H9 (cell line): ENCODE results near the gene EDARADD. TPM values are rescaled to one million over a fixed set of nuclear protein-coding genes. Genes with fewer than 3 reads are reported as not detected.

Experiments used
- DNase-seq: peaks from one replicate; pipeline ENCODE4 v3.0.0-alpha.2; 2017
- H2AFZ ChIP-seq: one replicate; pipeline ENCODE4 v1.6.1; 2013; ENCODE audit warnings: mild to moderate bottlenecking, low read length, control low read depth, moderate library complexity
- H2AK5ac ChIP-seq: 2 replicates; pipeline ENCODE4 v1.6.1; 2013; ENCODE audit warnings: low read length, control low read depth, mixed read lengths; ENCODE audit not compliant: insufficient read length
- H2BK120ac ChIP-seq: one replicate; pipeline ENCODE4 v1.6.1; 2013; ENCODE audit warnings: low read depth, mild to moderate bottlenecking, low read length, control low read depth, inconsistent platforms; ENCODE audit not compliant: poor library complexity, severe bottlenecking
- H2BK12ac ChIP-seq: 2 replicates; pipeline ENCODE4 v1.6.1; 2013; ENCODE audit warnings: low read length, control low read depth, mixed read lengths, low read depth; ENCODE audit not compliant: insufficient read length
- H2BK15ac ChIP-seq: 2 replicates; pipeline ENCODE4 v1.6.1; 2013; ENCODE audit warnings: low read depth, low read length, control low read depth
- H2BK20ac ChIP-seq: one replicate; pipeline ENCODE4 v1.6.1; 2013; ENCODE audit warnings: low read depth, mild to moderate bottlenecking, low read length, control low read depth, inconsistent platforms; ENCODE audit not compliant: poor library complexity, severe bottlenecking
- H2BK5ac ChIP-seq: 2 replicates; pipeline ENCODE4 v1.6.1; 2013; ENCODE audit warnings: low read length, control low read depth, mixed read lengths; ENCODE audit not compliant: insufficient read length
- H3K14ac ChIP-seq: 2 replicates; pipeline ENCODE4 v1.6.1; 2013; ENCODE audit warnings: low read length, control low read depth; ENCODE audit not compliant: insufficient read depth
- H3K18ac ChIP-seq: 2 replicates; pipeline ENCODE4 v1.6.1; 2013; ENCODE audit warnings: low read depth, mild to moderate bottlenecking, mixed read lengths, low read length, control low read depth; ENCODE audit not compliant: insufficient read length
- H3K23ac ChIP-seq: 2 replicates; pipeline ENCODE4 v1.6.1; 2013; ENCODE audit warnings: low read length, control low read depth, mixed read lengths, low read depth; ENCODE audit not compliant: insufficient read length
- H3K23me2 ChIP-seq: 2 replicates; pipeline ENCODE4 v1.6.1; 2013; ENCODE audit warnings: low read depth, mild to moderate bottlenecking, mixed read lengths, low read length, control low read depth; ENCODE audit not compliant: insufficient read length, poor library complexity, severe bottlenecking
- H3K27ac ChIP-seq: 2 replicates; pipeline ENCODE4 v1.5.1; 2013; ENCODE audit warnings: low read length, control low read depth, mixed read lengths, low read depth; ENCODE audit not compliant: insufficient read length
- H3K27me3 ChIP-seq: 2 replicates; pipeline ENCODE4 v1.6.1; 2013; ENCODE audit warnings: low read length, control low read depth, inconsistent platforms; ENCODE audit not compliant: insufficient read depth
- H3K4ac ChIP-seq: 2 replicates; pipeline ENCODE4 v1.6.1; 2013; ENCODE audit warnings: low read depth, mild to moderate bottlenecking, control low read depth, inconsistent platforms, low read length, moderate library complexity
- H3K4me1 ChIP-seq: 2 replicates; pipeline ENCODE4 v1.6.1; 2013; ENCODE audit warnings: low read length, control low read depth, inconsistent platforms; ENCODE audit not compliant: insufficient read depth
- H3K4me2 ChIP-seq: 2 replicates; pipeline ENCODE4 v1.6.1; 2013; ENCODE audit warnings: low read length, control low read depth, mixed read lengths; ENCODE audit not compliant: insufficient read length, insufficient read depth
- H3K56ac ChIP-seq: 2 replicates; pipeline ENCODE4 v1.6.1; 2013; ENCODE audit warnings: low read depth, mild to moderate bottlenecking, mixed read lengths, low read length, control low read depth; ENCODE audit not compliant: insufficient read length
- H3K79me1 ChIP-seq: 2 replicates; pipeline ENCODE4 v1.6.1; 2013; ENCODE audit warnings: low read depth, mild to moderate bottlenecking, moderate library complexity, low read length, control low read depth, inconsistent platforms; ENCODE audit not compliant: insufficient read depth, poor library complexity, severe bottlenecking
- H3K79me2 ChIP-seq: 2 replicates; pipeline ENCODE4 v1.6.1; 2013; ENCODE audit warnings: low read length, control low read depth, inconsistent platforms; ENCODE audit not compliant: insufficient read depth
- H3K9ac ChIP-seq: 2 replicates; pipeline ENCODE4 v1.6.1; 2013; ENCODE audit warnings: low read length, control low read depth, mixed read lengths; ENCODE audit not compliant: insufficient read length; ENCODE audit errors: extremely low read depth
- H3K9me3 ChIP-seq: one replicate; pipeline ENCODE4 v1.6.1; 2013; ENCODE audit warnings: low read depth, low read length, inconsistent platforms; ENCODE audit not compliant: control insufficient read depth
- H3T11ph ChIP-seq: one replicate; pipeline ENCODE4 v1.6.1; 2013; ENCODE audit warnings: mild to moderate bottlenecking, low read length, control low read depth, inconsistent platforms
- H4K20me1 ChIP-seq: one replicate; pipeline ENCODE4 v1.6.1; 2013; ENCODE audit not compliant: control insufficient read depth, insufficient read length, insufficient read depth
- H4K5ac ChIP-seq: 2 replicates; pipeline ENCODE4 v1.6.1; 2013; ENCODE audit warnings: low read depth, mild to moderate bottlenecking, mixed read lengths, low read length, control low read depth; ENCODE audit not compliant: insufficient read length
- H4K8ac ChIP-seq: replicated peaks from 2 replicates; pipeline ENCODE4 v1.6.1; 2013; ENCODE audit warnings: low read length, control low read depth, mixed read lengths, low read depth; ENCODE audit not compliant: insufficient read length
- H4K91ac ChIP-seq: 2 replicates; pipeline ENCODE4 v1.6.1; 2013; ENCODE audit warnings: low read depth, mild to moderate bottlenecking, moderate library complexity, mixed read lengths, low read length, control low read depth; ENCODE audit not compliant: insufficient read length
- H3K27ac Mint-ChIP-seq, 3 experiments: 2 replicates in 2 of 3; 3 replicates in 1 of 3; pipeline ENCODE4 v1.8.0; 2020 to 2021; ENCODE audit warnings: mixed read lengths in 3 of 3, mild to moderate bottlenecking in 1 of 3, moderate library complexity in 1 of 3
- H3K27me3 Mint-ChIP-seq: 2 replicates; pipeline ENCODE4 v1.8.0; 2021; ENCODE audit warnings: low read depth, mild to moderate bottlenecking, moderate library complexity, mixed read lengths
- H3K36me3 Mint-ChIP-seq, 3 experiments: 2 replicates in 2 of 3; 3 replicates in 1 of 3; pipeline ENCODE4 v1.8.0; 2020 to 2021; ENCODE audit warnings: low read depth in 3 of 3, mixed read lengths in 3 of 3; ENCODE audit not compliant: insufficient read depth in 1 of 3
- H3K4me1 Mint-ChIP-seq, 2 experiments: 2 replicates each; pipeline ENCODE4 v1.8.0; 2020; ENCODE audit warnings: mixed read lengths in 2 of 2
- H3K4me3 Mint-ChIP-seq, 2 experiments: 2 replicates in 1 of 2; 3 replicates in 1 of 2; pipeline ENCODE4 v1.8.0; 2020 to 2021; ENCODE audit warnings: mild to moderate bottlenecking in 2 of 2, mixed read lengths in 2 of 2, moderate library complexity in 1 of 2
- H3K9me3 Mint-ChIP-seq, 2 experiments: 2 replicates in 1 of 2; 3 replicates in 1 of 2; pipeline ENCODE4 v1.8.0; 2020; ENCODE audit warnings: mild to moderate bottlenecking in 2 of 2, mixed read lengths in 2 of 2, moderate library complexity in 1 of 2
- CTCF ChIP-seq: fragments of 200-600 bp; sonication (generic); conservative IDR thresholded peaks from 3 replicates; pipeline ENCODE4 v1.8.0; 2021; ENCODE audit warnings: antibody characterized with exemption, mild to moderate bottlenecking
- WGBS: extraction: QIAGEN DNeasy Blood & Tissue Kit; methylation state at CpG from one replicate; pipeline ENCODE4 v1.1.7; 2013; ENCODE audit warnings: missing lambda C conversion rate, low lambda C conversion rate, mixed read lengths; ENCODE audit not compliant: insufficient read length; ENCODE audit errors: extremely low coverage; 5-methylcytosine and 5-hydroxymethylcytosine counted together
- total RNA-seq: library from RNA; stranded (reverse); gene quantifications from 2 replicates; pipeline ENCODE4 v1.2.1, GENCODE V29; 2021

Gene EDARADD
- total RNA-seq, 1 experiment from 2014 or later, result 3.8 TPM

GRCh38 chr1:236433819-236434315, 39.8 kb downstream of the EDARADD start:
- H3K4me2 ChIP-seq, result no peak overlapping the region
- H2BK5ac ChIP-seq, result no peak overlapping the region
- H3K9me3 ChIP-seq, result no peaks in the 10 kb centered on the region
- no peak overlapping the region for H3K4me3 Mint-ChIP-seq
- H4K91ac ChIP-seq, result no peak overlapping the region
- H4K5ac ChIP-seq, result no peak overlapping the region
- no peaks in the 10 kb centered on the region for H3K27me3 ChIP-seq
- no peaks in the 10 kb centered on the region for H3K79me2 ChIP-seq
- H4K8ac ChIP-seq, result no peak overlapping the region
- no peak overlapping the region for H2AFZ ChIP-seq
- H3K9me3 Mint-ChIP-seq, result peaks cover 7 to 8% of the 10 kb centered on the region in 2 experiments
- no peak overlapping the region for H3T11ph ChIP-seq
- no peak overlapping the region for H2AK5ac ChIP-seq
- no peak overlapping the region for H3K14ac ChIP-seq
- H3K4me1 Mint-ChIP-seq, result no peaks in the 10 kb centered on the region
- H3K23ac ChIP-seq, result no peak overlapping the region
- H3K56ac ChIP-seq, result no peak overlapping the region
- H3K23me2 ChIP-seq, result no peaks in the 10 kb centered on the region
- no peaks in the 10 kb centered on the region for H3K79me1 ChIP-seq
- WGBS, result no CpG with 5 or more reads among the region's 6 CpGs
- no peak for TF ChIP-seq CTCF
- no peak overlapping the region for H3K27ac Mint-ChIP-seq
- no peak overlapping the region for H2BK15ac ChIP-seq
- H3K4ac ChIP-seq, result no peak overlapping the region
- H3K9ac ChIP-seq, result no peak overlapping the region
- no peak overlapping the region for H3K18ac ChIP-seq
- no peak overlapping the region for H2BK20ac ChIP-seq
- H2BK12ac ChIP-seq, result no peak overlapping the region
- H3K36me3 Mint-ChIP-seq, result peaks cover 5 to 12% (median 8%) of the 10 kb centered on the region in 3 experiments
- no peak overlapping the region for H2BK120ac ChIP-seq
- H3K27me3 Mint-ChIP-seq, result no peaks in the 10 kb centered on the region
- H3K27ac ChIP-seq, result no peak overlapping the region
- H3K4me1 ChIP-seq, result no peaks in the 10 kb centered on the region
- DNase-seq, result no peak
- no peaks in the 10 kb centered on the region for H4K20me1 ChIP-seq
